Measurements from ENCODE around the gene FAM20B.

FAM20B gene

GRCh38 chr1:179048339-179049124 is 22.8 kb downstream of the FAM20B start:
- no peak for DNase-seq (ENCODE audit: low read depth, low spot score)

GRCh38 chr1:179052776-179053175 is 27.1 kb downstream of the FAM20B start:
- DNase-seq (ENCODE audit: low read depth, low spot score) = no peak

GRCh38 chr1:179053486-179053885 is 27.8 kb downstream of the FAM20B start:
- no peak for DNase-seq (ENCODE audit: low read depth, low spot score)

- no peak for DNase-seq (ENCODE audit: low read depth, low spot score)
These were observed 30.2 kb downstream of the FAM20B start for GRCh38 chr1:179055937-179056336.

- DNase-seq (ENCODE audit: low read depth, low spot score) = no peak
These were observed 33.1 kb downstream of the FAM20B start for GRCh38 chr1:179058487-179059483.

GRCh38 chr1:179061360-179062282 is 35.9 kb downstream of the FAM20B start:
- no peak for DNase-seq (ENCODE audit: low read depth, low spot score)

- DNase-seq (ENCODE audit: low read depth, low spot score) = no peak
These were observed 40.8 kb downstream of the FAM20B start for GRCh38 chr1:179066471-179066870.

- no peak for DNase-seq (ENCODE audit: low read depth, low spot score)
These were observed 51.7 kb downstream of the FAM20B start for GRCh38 chr1:179077396-179077795.

GRCh38 chr1:179079113-179079761 is 53.5 kb downstream of the FAM20B start:
- peak; percentile 52 for DNase-seq (ENCODE audit: low read depth, low spot score)

- no peak for DNase-seq (ENCODE audit: low read depth, low spot score)
These were observed 55.4 kb downstream of the FAM20B start for GRCh38 chr1:179080866-179081686.

GRCh38 chr1:179081687-179082332 is 56.1 kb downstream of the FAM20B start, which contains the start of gene TOR3A:
Gene TOR3A, plus strand, starts transcription at chr1:179082070. Its CDS starts 59 bp downstream, at chr1:179082129.
- DNase-seq (ENCODE audit: low read depth, low spot score) = peak; percentile 97

GRCh38 chr1:179082333-179082998 is 56.8 kb downstream of the FAM20B start:
- DNase-seq (ENCODE audit: low read depth, low spot score) = peak; percentile 60

GRCh38 chr1:179082999-179083335 is 57.3 kb downstream of the FAM20B start:
- DNase-seq (ENCODE audit: low read depth, low spot score) = no peak

GRCh38 chr1:179083533-179083932 is 57.8 kb downstream of the FAM20B start:
- no peak for DNase-seq (ENCODE audit: low read depth, low spot score)

GRCh38 chr1:179087665-179088064 is 62.0 kb downstream of the FAM20B start:
- peak; percentile 83 for DNase-seq (ENCODE audit: low read depth, low spot score)

GRCh38 chr1:179089827-179090482 is 64.3 kb downstream of the FAM20B start:
- DNase-seq (ENCODE audit: low read depth, low spot score) = no peak

- no peak for DNase-seq (ENCODE audit: low read depth, low spot score)
These were observed 64.8 kb downstream of the FAM20B start for GRCh38 chr1:179090522-179090921.

GRCh38 chr1:179090923-179091322 is 65.2 kb downstream of the FAM20B start:
- DNase-seq (ENCODE audit: low read depth, low spot score) = no peak

Measured in ELF-1 (cell line).